GM12801 (cell line): ENCODE measurements around the gene KLF1.

Source experiments
- TF ChIP-seq, protein P1 (sequence below): IDR thresholded peaks from one replicate; pipeline ENCODE4 v1.5.1; 2011; ENCODE audit warnings: control low read depth; ENCODE audit not compliant: insufficient read length; ENCODE audit errors: extremely low read depth

Gene KLF1

DNA sequence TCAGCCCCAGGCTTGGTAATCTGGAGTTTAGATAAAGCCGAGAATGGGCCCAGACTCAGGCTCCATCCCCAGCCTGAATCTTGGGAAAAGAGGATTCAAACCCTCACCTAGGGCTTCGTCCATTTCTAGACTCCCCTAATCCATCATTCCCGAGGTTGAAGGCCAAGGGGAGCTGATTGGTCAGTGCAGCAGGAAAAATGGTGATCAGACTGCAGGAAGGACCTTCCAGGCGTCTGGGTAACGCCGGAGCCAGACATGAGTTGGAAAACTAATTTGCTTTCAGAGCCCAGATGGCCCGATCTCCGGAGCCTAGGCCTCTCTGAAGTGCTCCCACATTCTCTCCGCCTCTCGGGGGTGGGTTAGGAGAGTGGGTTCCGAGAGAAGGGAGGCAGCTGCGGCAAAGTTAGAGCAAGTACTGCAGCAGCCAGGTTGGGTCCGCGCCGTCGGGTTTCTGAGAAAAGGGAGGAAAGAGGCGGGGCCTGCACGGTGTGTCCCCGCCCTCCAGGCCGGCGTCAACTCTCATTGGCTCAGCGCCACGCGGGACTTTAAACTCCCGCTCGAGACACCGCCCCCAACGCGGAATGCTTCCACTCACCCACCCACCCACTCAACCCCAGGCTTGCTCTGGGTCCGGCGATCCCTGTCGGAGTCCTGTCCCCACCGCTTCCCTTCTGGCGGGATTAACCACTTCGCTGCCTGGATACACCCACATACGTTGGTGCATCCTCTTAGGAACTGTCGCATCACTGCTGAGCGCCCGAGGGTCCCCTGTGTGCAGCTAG lies 51.8 kb downstream of the KLF1 start:
- TF ChIP-seq, protein P1, sequence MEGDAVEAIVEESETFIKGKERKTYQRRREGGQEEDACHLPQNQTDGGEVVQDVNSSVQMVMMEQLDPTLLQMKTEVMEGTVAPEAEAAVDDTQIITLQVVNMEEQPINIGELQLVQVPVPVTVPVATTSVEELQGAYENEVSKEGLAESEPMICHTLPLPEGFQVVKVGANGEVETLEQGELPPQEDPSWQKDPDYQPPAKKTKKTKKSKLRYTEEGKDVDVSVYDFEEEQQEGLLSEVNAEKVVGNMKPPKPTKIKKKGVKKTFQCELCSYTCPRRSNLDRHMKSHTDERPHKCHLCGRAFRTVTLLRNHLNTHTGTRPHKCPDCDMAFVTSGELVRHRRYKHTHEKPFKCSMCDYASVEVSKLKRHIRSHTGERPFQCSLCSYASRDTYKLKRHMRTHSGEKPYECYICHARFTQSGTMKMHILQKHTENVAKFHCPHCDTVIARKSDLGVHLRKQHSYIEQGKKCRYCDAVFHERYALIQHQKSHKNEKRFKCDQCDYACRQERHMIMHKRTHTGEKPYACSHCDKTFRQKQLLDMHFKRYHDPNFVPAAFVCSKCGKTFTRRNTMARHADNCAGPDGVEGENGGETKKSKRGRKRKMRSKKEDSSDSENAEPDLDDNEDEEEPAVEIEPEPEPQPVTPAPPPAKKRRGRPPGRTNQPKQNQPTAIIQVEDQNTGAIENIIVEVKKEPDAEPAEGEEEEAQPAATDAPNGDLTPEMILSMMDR: no peak

DNA sequence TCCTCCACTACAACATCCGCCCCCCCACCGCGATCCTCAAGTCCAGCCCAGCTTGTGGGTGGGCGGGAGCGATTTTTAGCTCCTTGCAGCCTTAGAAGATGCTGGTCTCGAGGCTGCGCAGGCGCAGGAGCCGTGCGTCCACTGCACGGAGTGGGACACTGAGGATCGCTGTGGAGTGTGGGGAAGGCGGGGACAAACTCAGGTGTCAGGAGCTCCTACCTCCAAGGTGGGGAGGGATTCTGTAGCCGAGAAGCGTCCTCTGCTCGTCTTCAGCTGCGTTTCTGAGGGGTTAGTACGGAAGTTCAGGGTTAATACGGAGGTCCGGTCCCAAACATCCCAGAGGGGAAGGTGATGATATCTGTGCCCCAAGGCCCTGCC lies 52.4 kb downstream of the KLF1 start, which contains the start of gene RTBDN:
RTBDN (minus strand) TSS at position 14 of the 378 bp plus-strand sequence. CDS start 4,600 bp downstream, outside the sequence.
- TF ChIP-seq, protein P1: no peak
